NCI-H1694 (cell line): ENCODE data around the gene ZKSCAN2.

Experiments used
- DNase-seq: peaks from one replicate; lab custom pipeline; 2025; lab: John Stamatoyannopoulos, UW

ZKSCAN2 gene

DNA sequence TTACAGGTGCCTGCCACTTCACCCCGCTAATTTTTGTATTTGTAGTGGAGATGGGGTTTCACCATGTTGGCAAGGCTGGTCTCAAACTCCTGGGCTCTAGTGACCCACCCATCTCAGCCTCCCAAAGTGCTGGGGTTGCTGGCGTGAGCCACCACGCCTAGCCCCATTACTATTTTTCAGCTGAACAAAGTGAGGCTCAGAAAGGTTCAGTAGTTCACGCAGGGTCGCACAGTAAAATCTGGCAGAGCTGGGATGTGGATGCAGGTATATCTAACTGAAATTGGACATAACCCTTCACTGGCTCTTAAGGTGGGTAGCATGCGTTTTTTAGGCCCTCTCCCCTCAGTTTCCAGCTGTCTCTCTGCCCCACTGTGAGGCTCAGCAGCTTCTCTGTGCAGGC, 33.7 kb downstream of the ZKSCAN2 start:
- DNase-seq = no peak

DNA sequence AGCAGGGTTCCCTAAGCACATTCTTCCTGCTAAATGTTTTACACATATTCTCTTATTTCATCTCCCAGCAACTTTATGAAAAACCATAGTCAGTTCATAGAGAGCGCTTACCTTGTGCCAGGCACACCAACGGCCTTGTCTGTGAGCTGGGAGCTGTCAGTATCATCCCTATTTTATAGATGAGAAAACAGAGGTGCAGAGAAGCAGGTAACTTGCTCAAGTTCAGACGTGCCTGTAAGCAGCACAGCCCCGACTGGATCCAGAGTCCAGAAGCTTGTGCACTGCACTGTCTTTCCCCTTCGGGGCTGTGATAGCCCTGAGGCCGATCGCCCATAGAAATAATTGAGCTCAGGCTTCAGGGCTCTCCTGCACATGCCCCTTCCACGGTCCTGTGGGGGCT, 34.7 kb downstream of the ZKSCAN2 start:
- no peak for DNase-seq

DNA sequence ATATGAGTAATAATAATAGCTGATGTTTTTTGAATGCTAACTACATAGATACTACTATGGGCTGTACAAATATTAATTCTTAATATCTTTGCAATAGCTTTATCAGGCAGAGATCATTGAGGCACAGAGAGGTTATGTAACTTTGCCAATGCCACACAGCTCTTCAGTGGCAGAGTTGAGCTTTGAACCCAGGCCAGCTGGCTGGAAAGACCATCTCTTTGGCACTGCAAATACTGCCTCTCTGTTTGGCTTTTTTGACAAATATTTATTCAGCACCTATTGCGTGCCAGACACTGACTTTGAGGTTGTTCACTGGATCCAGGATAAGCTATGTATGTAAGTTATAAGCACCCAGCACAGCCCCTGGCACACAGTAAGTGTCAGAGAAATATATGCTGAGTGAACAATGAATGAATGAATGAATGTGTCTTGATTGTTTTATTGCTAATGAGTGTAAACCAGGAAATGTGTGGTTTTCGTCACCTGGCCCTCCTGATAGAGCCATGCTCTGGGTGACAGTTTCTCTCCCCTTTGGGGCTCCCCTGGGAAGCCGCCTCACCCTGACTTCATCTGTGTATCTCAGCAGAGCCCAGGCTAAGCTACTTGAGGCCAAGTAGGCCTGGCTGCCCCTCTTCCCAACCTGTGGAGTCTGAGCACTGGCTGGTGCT, 38.4 kb downstream of the ZKSCAN2 start:
- DNase-seq = no peak

DNA sequence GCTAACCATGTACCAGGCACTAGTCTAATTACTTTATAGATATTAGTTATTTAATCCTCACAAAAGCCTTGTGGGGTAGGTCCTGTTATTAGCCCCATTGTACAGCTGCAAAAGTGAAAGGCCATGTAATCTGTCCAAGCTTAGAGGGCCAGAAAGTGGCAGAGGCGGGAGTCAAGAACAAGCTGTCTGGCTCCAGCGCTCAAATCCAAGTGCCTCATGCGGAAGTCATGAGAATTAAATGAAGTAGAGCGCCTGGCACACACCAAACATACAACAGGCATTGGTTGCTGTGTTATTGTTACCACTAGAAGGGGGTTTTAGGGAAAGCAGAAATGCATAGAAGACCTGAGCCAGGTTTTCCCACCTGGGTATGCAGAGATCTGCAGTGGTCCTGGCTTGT, 39.7 kb downstream of the ZKSCAN2 start:
- no peak for DNase-seq

DNA sequence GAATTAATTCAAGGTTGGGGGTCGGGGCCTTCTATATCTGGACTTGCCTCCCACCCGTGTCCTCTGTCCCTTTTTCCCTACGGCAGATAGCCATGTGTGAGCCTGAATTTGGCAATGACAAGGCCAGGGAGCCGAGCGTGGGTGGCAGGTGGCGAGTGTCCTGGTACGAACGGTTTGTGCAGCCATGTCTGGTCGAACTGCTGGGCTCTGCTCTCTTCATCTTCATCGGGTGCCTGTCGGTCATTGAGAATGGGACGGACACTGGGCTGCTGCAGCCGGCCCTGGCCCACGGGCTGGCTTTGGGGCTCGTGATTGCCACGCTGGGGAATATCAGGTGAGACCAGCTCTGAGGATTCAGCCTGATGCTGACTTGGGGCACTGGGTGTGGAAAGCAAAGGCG, 40.5 kb downstream of the ZKSCAN2 start:
- DNase-seq = no peak

DNA sequence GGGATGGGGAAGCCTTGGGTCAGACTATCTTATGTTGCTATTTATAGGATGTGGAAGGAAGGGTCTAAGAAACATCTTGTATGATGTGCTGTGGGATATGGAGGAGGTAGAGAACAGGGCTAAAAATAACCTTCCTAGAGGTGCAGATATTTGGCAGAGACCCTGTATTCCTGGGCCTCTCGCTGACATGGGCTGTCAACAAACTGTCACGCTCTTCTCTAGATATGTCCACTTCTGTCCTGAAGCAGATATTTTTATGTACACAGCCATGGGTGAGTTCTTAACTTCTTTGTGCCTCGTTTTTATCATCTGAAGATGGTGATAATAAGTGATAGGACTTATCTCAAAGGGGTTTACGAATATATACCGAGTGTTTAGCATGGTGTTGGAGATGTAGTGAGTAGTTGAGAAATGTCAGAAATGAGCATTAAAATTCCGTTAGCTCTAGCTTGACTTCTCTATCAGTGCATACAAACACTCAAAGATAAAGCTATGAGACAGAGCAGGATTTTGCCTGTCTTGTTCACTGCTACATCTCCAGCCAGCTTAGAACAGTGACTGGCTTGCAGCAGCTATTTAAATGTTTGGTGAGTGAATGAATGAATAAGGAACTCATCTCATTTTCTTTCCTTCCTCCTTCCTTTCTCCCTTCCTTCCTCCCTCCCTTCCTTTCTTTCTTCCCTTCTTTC, 43.8 kb downstream of the ZKSCAN2 start:
- DNase-seq = no peak

DNA sequence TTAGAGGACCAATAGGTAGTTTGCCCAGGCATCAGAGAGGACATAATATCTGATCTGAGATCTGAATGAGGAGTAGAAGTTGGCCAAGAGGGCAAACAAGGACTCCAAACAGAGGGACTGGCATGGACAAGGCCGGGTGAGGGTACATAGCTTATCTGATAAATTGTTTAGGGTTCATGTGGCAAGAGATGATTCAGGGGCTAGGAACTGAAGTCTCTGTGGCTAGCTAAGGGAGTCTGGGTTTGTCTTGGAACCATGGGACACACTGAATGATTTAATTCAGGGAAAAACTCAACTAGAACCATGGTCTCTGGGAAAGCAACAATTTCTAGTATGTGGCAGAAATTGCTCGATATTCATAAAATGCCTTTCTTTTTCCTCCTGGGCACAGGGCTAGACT, 45.0 kb downstream of the ZKSCAN2 start:
- no peak for DNase-seq

DNA sequence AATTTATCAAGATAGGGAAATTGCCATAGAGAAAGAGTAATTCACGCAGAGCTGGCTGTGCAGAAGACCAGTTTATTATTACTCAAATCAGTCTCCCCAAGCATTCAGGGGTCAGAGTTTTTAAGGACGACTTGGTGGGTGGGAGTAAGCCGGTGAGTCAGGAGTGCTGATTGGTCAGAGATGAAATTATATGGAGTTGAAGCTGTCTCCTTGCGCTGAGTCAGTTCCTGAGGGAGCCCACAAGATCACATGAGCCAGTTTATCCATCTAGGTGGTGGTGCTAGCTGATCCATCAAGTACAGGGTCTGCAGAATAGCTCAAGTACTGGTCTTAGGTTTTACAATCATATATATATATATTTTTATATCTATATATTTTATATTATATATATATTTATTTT, 46.9 kb downstream of the ZKSCAN2 start:
- no peak for DNase-seq

DNA sequence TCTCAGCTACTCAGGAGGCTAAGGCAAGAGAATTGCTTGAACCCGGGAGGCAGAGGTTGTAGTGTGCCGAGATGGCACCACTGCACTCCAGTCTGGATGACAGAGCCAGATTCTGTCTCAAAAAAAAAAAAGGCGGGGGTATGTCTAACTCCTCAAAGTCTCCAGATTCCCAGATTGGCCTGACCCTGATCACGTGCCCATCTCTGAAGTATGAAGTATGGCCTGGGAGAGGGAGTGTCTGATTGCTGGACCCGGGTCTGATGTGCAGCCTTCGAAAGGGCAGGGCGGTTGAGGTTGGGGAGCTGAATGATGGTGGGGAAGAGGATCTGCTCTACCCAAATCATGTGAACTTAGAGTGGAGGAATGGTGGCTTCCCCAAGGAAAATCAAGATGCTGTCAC, 58.2 kb downstream of the ZKSCAN2 start:
- DNase-seq = no peak

DNA sequence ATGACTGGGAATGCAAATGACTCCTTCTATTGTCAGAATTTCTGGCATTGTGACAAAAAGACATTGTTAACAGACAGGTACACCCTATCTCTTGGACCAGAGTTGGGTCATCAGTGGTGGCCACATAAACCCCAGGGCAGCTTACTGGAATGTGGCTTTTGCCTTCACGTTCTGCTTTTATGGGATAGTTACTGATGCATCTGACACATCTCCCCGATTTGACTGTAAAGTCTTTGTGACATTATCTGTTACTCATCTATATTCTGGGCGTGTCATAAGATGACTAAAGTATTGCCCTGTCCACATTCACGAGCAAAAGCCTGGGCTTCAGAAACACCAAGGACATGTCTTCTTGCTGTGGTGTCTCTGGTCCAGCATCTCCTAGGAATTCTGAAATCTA, 59.6 kb downstream of the ZKSCAN2 start:
- no peak for DNase-seq

DNA sequence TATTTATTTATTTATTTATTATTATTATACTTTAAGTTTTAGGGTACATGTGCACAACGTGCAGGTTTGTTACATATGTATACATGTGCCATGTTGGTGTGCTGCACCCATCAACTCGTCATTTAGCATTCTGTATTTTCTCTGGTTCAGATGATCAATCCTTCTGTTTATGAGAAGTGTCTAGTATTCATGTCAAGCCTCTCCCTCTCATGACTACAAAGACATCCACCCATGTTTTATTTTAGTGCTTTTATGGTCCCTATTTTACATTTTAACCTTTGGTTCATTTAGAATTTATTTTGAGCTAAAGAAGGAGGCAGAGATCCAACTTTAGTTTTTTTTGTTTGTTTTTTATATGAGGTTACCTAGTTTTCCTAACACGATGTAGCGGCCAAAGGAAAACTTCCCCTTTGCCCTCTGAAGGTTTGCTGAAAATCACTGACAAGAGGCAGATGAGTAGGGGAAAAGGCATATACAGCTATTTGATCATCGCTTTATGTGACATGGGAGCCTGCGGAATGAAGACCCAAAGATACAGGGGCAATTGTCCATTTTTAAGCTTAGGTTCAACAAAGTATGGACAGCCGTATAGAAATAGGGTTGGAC, 63.3 kb downstream of the ZKSCAN2 start:
- no peak for DNase-seq

DNA sequence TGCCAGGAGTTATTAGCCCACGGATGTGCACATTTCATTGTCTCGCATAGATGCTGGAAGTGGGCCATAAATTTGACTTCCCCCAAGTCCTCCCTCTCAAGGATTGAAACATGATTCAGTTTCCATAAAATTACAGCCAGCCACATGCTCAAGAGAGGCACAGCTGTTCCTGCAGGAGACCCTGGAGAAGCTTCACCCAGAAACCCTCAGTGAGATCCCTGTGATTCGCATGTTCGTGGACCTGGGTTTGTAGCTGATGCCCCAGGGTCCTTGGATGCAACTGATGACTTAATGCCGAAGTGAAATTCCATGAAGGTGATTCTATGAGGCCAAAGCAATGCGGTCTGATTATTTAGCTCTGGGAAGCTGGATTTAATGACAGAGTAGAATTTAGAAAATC, 65.5 kb downstream of the ZKSCAN2 start:
- no peak for DNase-seq

DNA sequence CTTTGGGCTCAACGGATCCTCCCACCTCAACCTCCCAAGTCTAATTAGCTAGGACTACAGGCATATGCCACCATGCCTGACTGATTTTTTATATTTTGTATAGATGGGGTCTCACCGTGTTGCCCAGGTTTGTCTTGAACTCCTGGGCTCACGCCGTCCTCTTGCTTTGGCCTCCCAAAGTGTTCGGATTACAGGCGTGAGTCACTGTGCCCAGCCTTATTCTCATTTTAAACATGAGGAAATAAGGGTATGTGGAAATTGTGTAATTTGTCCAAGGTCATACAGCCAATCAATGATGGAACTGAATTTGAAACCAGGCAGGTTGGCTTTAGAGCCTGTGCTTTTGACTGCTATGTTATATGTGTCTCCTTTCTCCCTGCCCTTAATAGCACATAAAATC, 68.3 kb downstream of the ZKSCAN2 start:
- no peak for DNase-seq

DNA sequence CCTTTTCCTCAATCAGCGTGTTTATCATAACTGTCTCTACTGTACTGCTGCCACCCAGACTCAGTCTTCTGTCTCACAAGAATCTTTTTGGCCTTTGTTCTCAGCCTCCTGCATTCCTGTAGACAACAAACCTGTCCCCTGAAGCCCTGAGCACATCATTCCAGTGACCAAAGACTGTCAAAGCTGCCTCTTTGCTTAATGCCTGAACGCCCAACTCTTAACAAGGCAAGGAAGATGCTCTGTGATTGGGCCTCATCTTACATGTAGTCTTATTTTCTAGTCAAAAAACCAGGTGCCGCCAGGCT, 70.2 kb downstream of the ZKSCAN2 start:
- no peak for DNase-seq
